ENCODE measurements around the gene NEUROD2. TPM values are rescaled to one million over a fixed set of nuclear protein-coding genes. Genes with fewer than 3 reads are reported as not detected.

The NEUROD2 gene
- total and polyA plus RNA-seq, 2 of the 8 experiments (the other 6 are each of a cell fraction or from before 2014, with no cell fraction given), result not detected

GRCh38 chr17:39600997-39601597 lies 6.6 kb downstream of the NEUROD2 start (continued):
- no peak for TF ChIP-seq ATF2 (IDR thresholded peaks at IDR 0.05; ENCODE audit: low read length)
- 0 out of 2 replicates have a peak, but pooled peaks have one; percentile 35 for TF ChIP-seq CREB1 (IDR thresholded peaks at IDR 0.05)
